ENCODE data around the gene ADSS2.

Gene ADSS2

GRCh38 chr1:244362476-244362875 lies 89.2 kb downstream of the ADSS2 start:
- no peak for DNase-seq

DNA sequence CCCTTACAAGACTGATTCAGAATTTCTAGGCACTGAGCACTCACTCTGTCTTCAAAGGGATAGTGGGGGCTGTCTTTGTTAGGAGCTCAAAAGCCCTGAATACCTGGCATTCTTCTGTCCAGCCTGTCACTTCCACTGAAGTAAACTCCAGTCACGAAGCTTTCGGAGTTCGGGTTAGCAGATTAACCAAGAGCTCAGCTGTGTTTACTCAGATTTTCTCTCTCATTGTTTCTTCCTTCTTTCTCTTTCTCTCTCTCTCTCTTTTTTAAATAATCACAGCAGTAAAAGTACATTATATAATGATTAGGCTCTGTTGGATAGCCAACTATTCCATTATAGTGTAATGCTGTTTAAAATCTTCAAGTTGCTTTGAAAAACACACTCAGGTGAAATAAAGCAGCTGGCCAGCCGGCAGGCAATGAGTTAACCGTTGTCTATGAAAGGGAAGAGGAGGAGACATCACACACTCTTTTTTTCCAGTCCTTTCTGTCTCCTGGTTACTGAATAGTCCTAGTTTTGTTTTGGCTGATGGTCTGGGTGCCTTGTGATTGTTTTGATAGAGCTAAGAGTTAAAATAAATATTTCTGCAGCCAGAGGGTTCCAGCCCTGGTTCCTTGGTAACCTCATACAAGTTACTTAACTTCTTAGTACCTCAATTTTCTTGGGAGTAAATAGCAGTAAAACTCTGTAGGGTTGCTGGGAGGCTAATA lies 89.8 kb downstream of the ADSS2 start:
- DNase-seq = no peak

Data from NCI-H510A (cell line).